ENCODE measurements around the gene SERTAD3.
A peak's percentile ranks its signal among the peaks of the same experiment; 100 is the strongest.

The SERTAD3 gene

DNA sequence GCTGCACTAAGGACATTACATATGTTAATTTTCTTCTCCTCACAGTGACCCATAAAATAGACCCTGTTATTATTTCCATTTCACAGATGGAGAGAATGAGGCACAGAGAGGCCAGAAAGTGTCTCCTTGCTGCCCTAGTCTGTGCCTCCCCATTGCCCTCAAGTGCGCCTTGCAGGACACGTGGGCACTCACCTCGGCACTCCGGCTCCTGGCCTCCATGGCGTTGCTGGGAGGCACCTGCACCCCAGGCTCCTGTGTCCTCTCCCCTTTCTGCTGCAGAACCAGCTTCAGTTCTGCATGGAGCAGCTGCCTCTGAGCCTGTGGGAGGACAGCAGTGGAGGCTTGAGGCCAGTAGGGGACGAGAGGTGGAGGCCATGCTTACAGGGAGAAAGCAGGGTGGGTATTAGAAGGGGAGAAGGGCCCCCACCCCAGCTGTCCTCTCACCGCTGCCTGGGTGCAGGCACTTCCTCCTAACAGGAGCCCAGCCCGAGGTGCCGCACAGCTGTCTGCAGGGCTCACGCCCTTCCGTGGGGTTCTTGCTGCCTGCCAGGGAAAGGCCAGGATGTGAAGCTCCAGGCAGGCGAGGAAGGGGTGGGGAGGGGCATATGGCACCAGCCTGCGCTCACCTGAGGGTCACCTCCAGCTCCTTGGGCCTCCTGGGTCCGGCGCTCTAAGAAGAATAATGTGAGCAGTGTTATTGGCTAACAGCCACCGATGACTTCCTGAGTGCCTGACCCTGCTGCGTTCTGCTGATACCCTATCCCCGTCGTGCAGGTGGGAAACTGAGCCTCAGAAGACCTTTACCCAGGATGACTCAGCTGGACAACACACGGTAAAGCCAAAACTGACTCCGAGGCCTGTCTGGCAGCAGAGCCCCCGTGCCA is 36.2 kb downstream of the SERTAD3 start:
- DNase-seq = no peak

DNA sequence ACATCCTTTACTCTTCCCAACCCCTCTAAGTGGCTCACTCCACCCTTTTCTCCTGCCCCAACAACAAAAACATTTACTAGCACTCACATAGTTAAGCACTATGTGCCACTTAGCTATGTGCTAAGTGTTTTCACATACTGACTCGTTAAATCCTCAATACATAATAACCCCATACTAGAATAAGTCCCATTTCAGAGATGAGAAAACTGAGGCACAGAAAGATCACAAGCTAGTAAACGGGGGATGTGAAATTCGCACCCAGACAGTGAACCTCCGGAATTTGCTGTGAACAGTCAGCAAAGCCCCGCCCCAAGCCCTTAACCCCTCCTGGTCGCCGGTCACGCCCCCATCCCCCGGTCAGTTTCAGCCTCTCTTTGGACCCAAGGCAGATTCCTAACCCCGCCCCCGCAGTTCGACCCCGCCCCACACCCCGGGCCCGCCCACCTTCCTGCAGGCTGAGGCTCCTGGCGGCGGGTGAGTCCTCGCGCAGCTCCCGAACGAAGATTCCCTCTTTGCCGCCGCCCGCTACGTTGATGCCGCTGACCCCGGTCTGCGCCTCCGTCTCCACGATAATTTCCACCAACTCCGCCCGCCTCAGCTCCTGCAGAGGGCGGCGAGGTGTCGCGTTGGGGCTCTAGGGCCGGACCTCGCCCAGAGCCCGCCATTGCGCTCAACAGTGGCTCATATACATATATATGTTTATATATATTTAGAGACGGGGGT is 40.7 kb downstream of the SERTAD3 start:
- peak; percentile 93 for DNase-seq

DNA sequence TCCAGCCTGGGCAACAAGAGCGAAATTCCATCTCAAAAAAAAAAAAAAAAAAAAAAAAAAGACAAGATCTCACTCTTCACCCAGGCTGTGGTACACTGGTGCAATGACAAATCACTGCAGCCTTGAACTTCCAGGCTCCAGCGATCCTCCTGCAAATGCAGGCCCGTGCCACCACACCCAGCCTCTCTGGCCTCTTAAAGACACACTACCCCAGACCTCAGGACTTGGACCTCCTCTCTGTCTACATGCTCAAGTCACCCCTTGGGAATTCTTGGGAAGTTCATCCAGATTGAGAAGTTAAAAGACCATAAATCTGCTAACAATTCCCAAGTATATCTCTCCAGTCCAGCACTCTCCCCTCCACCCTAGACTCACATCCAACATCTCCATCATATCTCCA is 43.6 kb downstream of the SERTAD3 start:
- DNase-seq = no peak

DNA sequence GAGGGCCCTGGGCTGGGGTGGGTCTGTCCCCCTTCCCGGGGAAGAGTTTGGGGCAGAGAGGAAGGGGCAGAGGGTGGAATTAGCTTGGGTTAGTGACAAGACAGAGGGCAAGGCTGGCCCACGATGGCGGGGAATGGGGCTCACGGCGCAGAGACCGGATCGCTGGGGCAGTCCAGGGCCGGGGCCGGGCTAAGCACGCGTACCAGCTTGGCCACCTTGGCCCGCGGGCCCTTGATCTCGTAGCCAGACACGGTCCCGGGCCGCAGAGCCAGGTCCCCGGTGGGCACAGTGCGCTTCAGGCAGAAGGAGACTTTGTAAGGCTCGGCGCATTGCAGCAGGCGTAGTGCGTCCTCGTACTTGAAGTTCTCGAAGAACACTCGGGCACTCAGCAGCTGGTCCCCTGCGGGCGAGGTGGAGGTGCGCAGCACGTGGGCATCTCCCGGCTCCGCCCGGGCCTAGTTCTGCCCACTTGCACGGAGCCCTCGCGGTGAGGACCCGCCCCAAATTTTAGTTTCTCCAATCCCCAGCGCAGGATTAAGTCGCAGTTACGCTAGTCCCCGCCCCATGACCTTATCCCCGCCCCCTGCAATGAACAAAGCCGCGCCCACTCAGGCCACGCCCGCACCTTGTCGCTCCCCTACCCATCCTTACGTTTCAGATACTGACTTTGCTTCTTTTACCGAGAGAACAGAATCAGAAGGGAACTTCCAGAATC is 45.6 kb downstream of the SERTAD3 start:
- peak; percentile 98 for DNase-seq

DNA sequence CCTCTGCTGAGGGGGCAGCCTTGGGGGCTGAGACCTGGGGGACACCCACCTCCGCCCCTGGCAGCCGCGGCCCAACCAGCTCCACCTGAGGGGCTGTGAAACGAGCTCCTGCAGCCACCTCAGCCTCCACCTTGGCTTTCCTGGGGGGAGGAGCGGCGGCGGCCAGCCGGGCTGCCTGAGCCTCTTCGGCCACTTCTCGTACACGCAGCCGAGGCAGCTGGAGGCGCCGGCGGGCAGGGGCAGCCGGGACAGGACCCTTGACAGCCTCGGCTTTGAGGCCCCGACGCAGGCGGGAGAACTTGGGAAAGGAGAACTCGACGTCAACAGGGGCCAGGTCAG is 46.6 kb downstream of the SERTAD3 start:
- DNase-seq = no peak

DNA sequence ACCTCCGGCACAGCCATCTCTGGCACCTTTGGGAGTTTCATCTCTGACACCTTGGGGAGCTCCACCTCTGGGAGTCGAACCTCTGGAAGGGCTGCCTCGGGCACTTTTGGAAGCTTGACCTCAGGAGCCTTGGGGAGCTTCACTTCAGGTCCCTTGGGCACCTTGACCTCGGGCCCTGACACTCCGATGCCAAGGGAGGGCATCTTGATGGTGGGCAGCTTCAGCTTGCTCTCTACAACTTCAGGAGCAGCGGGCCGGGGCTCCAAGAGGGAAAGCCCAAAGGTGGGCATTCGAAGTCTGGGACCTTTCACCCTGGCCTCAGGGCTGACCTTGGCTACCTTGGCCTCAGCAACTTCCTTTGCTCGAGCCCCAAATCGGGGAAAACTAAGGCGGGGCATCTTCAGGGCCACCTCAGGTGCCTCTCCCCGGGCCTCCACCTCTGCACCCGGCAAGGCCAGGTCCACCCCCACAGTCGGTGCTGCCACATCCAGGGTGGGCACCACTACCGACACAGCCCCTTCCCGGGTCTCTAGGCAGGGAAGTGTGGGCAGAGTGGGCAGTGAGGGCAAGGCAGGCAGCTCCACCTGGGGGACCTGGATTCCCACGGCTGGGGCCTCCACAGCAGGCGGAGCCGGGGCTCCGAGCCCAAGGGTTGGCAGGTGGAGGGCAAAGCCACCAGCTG is 47.1 kb downstream of the SERTAD3 start:
- DNase-seq = no peak

DNA sequence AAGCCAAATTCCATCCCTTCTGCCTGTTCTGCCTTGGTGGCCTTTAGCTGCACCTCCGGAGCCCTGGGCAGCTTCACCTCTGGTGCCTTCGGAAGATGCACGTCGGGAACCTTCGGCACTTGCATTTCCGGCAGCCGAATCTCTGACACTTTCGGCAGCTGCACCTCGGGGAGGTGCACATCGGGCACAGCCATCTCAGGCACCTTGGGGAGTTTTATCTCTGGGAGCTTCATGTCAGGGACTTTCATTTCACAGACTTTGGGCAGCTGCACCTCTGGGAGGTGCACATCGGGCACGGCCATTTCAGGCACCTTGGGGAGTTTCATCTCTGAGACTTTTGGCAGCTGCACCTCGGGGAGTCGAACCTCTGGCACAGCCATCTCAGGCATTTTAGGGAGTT is 48.2 kb downstream of the SERTAD3 start:
- DNase-seq = no peak

DNA sequence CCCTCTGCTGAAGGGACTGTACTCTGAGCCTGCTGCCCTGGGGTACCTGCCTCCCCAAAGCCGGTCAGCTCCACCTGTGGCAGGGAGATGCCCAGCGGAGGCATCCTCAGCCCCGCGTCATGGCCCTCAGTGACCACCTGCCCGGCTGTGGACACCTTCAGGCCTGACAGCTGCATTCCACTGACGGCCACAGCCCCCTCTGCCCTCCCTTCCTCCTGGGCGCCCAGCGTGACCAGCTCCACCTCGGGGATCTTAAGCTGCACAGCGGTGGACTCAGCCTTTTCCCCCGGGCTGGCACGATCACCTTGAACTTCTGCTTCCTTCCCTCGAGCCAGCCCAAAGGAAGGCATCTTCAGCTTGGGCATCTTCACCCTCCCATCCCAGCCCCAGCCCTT is 49.3 kb downstream of the SERTAD3 start:
- DNase-seq = no peak

DNA sequence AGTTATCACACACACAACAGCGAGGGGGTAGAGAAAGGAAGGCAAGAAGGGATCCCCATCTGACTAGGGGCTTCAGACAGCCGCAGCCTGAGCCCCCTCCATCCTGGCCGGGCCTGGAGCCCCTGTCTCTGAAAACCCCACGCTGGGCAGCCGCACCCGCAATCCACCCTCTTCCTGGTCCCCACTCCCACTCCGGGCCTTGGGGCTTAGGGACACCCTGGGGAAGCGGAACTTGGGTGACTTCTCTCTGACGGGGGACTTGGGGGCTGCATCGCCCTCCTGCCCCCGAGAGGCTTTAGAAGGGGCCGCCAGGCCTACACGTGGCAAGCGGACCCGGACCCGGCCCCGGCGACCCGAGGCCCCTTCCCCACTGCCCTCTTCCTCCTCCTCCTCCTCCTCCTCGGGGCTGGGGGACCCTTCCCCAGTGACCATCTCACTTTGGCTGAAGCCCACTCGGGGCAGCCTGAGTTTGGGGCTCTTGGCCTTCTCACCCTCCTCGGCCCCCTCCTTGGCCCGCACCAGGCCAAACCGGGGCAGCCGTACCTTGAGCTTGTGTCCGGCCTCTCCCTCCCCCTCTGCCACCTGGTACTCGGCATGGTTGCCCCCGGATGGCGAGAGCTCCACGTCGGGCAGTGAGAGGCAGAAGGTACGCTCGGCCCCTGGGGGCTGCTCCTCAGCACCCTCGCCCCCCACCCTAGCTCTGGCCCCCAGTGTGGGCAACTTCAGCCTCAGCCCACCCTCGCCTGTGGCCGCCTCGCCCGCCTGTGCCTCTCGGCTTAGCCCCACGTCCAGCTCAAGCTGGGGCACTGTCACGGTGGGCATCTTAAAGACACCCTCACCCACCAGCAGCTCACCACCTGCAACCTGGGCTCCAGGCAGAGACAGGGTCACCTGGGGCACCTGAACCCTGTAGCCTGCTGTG is 50.0 kb downstream of the SERTAD3 start:
- DNase-seq = no peak

DNA sequence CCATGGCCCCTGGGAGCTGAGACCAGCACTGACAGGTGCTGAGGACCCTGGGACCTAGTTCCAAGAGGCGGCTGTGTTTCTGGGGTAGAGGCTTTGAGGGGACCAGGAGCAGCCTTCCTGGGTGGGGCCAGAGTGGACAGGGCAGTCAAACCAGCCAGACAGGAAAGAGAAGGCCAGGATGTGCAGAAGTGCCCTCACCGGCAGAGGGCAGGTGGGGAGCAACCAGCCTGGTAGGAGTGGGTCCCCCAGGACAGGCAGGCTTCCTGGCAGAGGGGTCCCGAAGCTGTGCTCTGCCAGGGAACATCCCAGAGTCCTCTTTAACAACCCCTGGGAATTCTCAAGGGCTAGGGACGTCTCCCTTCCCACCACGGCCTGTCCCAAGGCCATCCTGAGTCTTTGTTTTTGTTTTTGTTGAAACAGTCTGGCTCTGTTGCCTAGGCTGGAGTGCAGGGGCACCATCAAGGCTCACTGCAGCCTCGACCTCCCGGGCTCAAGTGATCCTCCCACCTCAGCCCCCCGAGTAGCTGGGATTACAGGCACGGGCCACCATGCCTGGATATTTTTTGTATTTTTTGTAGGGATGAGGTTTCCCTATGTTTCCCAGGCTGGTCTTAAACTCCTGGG is 51.1 kb downstream of the SERTAD3 start:
- no peak for DNase-seq

DNA sequence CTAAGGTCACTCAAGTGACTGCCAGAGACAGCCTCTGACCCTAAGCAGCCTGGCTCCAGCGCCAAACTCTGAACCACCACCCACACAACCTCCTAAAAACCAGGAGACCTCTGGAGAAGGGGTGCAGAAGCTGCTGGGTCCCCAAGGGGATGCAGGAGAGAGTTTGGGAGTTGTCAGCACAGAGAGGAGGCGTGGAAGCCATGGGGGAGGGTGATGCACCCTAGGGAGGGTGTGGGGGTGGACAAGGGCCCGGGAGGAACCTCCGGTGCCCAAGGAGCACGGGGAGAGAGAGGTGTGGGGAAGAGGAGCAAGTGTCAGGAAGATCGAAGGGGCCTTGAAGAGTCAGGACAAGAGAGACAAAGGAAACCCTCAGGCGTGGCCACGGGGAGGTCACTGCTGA is 52.0 kb downstream of the SERTAD3 start:
- DNase-seq = no peak
